GM19324 (cell line): ENCODE data around the gene TMEM178B.
"Not testable (repeated sequence)": the region's sequence is repeated elsewhere in the genome, so short reads cannot be mapped to it uniquely, and the experiment has no call there.

Experiments
- ATAC-seq: cut with Tn5 transposase; IDR thresholded peaks from one replicate; pipeline ENCODE4 v1.9.1; 2021; ENCODE audit warnings: mild to moderate bottlenecking, moderate library complexity; ENCODE audit not compliant: unreplicated experiment, low FRiP score

TMEM178B gene

DNA sequence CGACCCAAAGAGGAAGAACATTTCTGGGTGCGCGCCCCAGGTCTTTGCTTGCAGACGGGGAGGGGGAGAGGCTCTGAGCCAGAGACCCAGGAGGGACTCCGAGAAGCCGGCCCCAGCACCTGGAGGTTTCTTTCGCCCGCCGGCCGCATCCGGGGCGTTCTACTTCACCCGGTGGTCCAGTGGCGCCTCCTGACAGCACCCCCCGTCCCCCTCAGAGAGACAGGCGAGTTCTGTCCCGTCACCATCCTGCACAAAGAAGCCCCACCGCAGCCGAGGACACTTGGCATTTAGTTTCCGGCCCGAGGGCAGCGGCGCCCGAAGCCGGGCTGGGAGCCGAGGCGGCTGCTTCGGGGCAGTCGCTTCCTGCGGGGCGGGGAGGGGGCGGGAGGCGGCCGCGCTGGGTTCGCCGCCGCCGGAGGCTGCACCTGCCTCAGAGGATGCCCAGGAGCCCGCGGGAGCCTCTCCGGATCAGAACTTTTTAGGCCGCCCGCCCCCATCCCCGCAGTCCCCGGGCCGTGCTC lies at the start of gene TMEM178B:
TMEM178B (plus strand) TSS at position 424 of the 521 bp plus-strand sequence.
- peak; percentile 18 for ATAC-seq

DNA sequence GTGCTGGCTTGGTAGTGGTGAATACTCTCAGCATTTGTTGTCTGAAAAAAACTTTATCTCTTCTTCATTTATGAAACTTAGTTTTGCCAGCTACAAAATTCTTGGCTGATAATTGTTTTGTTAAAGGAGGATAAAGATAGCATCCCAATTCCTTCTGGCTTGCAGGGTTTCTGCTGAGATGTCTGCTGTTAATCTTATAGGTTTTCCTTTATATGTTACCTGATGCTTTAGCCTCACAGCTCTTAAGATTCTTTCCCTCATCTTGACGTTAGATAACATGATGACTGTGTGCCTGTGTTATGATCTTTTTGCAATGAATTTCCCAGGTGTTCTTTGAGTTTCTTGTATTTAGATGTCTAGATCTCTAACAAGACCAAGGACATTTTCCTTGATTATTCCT lies 49.2 kb upstream of the TMEM178B start:
- ATAC-seq = no peak

GRCh38 chr7:141027043-141027442 lies 46.8 kb upstream of the TMEM178B start:
- no peak for ATAC-seq

- no peak for ATAC-seq
These were observed 45.1 kb upstream of the TMEM178B start for GRCh38 chr7:141028767-141029166.

- not testable (repeated sequence) for ATAC-seq
These were observed 41.1 kb upstream of the TMEM178B start for GRCh38 chr7:141032539-141033323.

GRCh38 chr7:141038100-141038499 lies 35.8 kb upstream of the TMEM178B start:
- ATAC-seq = not testable (repeated sequence)

- ATAC-seq = no peak
These were observed 34.5 kb upstream of the TMEM178B start for GRCh38 chr7:141039376-141039775.

DNA sequence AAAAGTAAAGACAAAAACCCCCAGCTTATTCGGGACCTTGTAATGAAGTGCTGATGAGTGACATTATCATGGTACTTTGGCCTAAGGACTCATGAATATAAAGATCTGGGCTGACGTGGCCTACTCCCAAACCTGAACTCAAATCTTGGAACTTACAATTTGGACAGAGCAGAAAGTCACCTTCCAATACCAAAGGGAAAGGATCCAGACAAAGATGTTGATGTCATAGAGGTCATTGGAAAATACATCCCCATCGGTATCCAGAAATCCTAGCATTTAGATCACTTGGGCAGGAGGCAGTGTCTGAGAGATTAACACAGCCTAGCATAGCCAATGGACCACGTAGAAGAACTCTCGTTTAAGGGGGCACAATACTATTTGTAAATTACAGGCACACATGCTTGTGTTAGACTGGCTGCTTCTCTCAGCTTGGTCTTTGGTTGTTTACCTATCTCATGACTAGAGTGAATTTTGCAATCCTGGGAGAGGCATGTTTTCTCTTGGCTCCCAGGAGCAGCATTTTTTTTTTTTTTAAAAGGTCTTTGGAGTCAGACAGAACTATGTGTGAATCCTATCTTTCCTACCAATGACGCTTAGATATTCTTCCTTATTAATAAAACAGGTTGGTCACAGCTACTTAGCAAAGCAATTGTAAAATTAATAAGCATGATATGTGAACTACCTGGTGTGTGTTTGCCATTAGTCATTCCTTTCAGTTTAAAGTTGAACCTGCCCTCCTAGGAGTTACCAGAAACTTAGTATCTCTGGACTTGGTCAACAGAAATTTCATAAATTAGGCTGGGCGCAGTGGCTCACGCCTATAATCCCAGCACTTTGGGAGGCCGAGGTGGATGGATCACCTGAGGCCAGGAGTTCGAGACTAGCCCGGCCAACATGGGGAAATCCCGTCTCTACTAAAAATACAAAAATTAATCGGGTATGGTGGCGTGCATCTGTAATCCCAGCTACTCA lies 31.4 kb upstream of the TMEM178B start:
- ATAC-seq = no peak

DNA sequence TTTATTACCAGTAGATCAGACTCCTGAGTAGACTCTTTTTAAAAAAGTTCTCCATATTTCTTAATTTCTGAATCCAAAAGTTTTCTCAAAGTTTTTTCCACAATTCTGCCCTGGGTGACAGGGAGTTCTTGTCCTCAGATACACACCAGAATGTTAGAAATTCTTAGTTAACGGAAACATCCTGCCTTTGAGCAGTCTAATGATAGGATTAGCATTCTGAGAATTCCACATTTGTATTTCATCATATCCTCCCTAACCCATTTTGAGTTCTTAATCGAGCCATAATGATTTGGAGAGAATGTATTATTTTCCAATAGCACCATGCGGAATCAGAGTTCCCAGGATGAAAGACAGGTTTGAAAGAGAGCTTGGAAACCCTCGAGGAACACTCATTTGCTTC lies 30.2 kb upstream of the TMEM178B start:
- ATAC-seq = no peak

DNA sequence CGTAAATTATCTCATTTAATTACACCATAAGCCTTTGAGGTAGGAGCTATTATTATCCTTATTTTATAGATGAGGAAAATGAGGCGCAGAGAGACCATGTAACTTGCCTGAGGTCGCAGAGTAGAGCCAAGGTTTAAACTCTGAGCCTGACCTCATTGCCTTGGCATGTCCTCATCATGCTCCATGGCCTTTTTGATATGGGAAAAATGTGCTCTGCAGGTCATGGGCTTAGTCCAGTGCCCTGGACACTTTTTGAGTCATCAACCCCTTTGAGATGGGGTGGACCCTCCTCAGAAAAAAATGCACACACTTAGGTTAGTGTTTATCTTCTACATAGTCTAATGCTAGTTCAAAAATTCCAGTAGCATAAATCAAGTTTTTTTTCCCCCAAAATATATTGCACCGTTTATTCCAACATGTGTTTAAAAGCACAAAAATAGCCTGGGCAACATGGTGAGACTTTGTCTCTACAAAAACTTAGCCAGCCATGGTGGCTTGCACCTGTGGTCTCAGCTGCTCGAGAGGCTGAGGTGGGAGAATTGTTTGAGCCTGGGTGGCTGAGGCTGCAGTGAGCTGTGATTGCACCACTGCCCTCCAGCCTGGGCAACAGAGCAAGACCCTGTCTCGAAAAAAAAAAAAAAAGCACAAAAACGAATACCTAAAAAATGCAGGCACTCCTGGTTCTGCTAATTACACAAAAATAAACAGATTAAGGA lies 28.6 kb upstream of the TMEM178B start:
- no peak for ATAC-seq

GRCh38 chr7:141045842-141046620 lies 27.8 kb upstream of the TMEM178B start:
- ATAC-seq = no peak

GRCh38 chr7:141053626-141054025 lies 20.2 kb upstream of the TMEM178B start:
- ATAC-seq = no peak

- no peak for ATAC-seq
These were observed 18.7 kb upstream of the TMEM178B start for GRCh38 chr7:141055146-141055545.

DNA sequence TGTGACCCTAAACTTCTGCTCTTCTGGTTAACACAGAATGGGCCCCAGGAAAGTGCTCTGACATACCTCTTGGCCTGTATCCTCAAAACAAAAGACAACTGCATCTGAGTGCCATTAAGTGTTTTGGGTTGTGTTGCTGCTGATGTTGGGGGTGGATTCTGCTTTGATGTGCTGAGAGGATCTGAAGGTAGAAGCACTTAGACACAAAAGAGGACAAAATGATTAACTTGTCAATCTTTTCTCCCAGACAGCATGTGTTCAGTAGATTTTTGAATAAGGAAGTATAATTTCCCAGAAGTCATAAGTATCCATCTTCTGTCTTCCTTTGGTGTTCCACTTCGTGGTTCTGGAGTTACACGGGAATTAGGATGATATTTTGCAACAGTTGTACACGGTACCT lies 16.1 kb upstream of the TMEM178B start:
- ATAC-seq = no peak

- ATAC-seq = not testable (repeated sequence)
These were observed 6.0 kb upstream of the TMEM178B start for GRCh38 chr7:141067856-141068255.

DNA sequence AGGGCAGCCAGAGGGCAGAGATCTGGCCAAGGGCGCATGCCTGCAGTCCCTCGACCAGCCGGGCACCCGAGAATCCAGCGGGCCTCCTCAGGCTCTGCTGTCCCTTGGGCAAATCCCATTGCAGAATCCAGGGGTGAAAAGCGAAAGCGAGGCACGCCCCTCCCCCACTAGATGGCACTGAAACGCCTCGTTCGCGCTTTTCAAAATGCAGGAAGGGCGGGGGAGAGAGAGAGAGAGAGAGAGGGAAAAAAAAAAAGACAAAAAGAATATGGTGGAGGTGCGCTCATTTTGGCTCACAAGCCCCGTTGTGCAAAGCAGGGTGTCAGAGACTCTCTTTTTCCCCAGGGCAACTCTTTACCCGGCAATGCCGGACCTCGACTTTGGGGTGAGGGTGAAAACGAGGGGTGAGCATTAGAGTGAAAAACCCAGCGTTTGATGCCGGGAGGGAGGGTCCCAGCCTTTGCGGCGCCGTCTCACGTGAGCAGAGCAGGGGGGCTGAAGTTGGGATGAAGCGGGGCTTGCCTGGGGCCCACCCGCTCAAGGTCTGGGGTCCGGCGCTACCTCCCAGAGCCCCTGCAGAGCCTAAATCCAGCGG lies 2.5 kb upstream of the TMEM178B start:
- ATAC-seq = no peak

DNA sequence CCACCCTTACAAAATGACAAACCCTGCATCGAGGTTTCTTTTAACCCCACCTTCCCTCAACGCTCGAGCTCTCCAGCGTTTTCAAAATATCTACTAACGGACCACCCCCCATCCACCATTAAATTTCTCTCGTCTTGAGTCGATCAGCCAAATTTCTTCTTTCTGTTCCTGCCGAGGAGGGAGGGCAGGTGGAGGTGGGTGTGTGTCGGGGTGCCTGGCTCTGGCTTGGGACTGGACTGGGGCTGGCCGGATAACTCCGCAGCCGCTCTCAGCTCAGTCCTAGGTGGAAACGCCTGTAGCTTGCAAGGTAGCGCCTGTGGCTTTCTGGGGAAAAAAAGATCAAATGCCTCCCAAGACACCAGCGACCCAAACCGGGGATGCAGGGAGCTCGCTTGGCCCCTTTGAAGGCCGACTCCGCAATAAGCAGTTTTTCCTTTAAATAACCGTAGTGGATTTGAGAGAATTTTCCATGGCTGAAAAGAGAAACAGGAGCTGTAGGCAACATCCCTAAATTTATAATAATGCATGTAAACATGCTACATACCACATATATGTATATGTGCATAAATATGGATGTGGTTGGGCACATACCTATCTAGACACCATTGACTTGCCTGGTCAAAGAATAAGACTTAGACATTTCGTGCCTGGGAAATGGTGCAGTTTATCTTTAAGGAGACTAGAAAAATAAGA lies 1.9 kb upstream of the TMEM178B start:
- ATAC-seq = no peak

- no peak for ATAC-seq
These were observed 1.2 kb upstream of the TMEM178B start for GRCh38 chr7:141072548-141073172.
